Measurements from ENCODE around the gene TNFSF8.

Gene TNFSF8

DNA sequence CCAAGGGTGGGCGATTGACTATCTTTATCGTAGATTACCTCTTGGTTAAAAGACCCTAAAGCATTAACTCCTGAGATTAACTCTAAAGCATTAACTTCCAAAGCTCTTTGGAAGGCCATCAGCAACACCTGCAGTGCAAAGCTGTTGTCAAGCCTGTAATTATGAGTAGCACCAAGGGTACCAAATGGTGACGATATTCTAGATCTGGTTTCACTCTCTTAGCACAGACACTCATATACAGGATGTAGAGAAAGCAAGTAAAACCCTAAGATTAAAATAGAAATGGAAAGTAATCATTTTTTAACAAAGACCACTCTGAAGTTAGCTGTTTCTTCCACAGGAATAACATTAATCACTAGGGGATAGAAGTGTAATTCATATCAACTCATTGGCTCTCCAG, 29.9 kb upstream of the TNFSF8 start:
- no peak overlapping the region for H3K27ac ChIP-seq
- no peak for TF ChIP-seq CTCF (IDR thresholded peaks at IDR 0.05)
- TF ChIP-seq ZFX (IDR thresholded peaks at IDR 0.05; ENCODE audit: borderline replicate concordance) = no peak

- H3K27ac ChIP-seq = no peak overlapping the region
- TF ChIP-seq CTCF (IDR thresholded peaks at IDR 0.05) (no peak), ZFX (IDR thresholded peaks at IDR 0.05; ENCODE audit: borderline replicate concordance) (no peak)
Measured at GRCh38 chr9:114958844-114959235, 28.4 kb upstream of the TNFSF8 start.

DNA sequence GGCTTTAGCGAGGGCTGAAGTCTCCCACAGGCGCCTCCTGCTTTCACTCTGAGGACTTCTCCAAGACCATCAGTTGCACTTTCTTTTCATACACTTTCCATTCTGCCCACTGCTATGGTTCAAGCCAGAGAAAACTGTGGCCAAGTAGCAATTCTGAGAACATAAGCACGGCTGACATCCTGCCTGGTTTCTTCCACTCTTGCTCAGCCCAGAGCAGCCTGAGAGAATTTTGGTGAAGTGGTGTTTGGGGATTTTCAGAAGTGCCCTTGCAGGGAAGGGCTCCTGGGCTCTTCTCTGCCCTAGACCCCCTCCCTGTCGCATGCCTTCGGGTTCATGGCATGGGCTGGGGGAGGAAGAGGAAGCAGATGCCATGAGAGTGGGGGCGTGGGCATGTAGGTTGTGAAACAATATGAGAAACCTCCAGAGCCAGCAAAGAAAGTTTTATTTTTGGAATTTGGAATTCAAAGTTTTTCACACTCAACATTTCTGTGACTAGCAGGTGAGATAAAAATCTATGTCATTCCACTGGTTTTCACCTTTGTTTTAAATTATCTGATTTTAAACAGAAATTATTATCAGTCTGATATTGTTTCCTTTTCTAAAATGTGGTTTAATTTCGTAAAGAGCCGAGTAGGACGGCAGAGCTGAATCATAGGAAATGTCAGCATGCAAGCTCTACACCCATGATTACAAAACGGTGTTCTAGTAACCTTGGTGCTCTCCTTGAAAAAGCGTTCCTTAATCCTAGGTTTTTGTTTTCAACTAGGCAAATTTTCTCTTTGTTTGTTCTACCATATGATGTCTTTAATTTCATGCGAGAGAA, 27.8 kb upstream of the TNFSF8 start:
- TF ChIP-seq ZFX (IDR thresholded peaks at IDR 0.05; ENCODE audit: borderline replicate concordance) (no peak), CTCF (IDR thresholded peaks at IDR 0.05) (no peak)
- H3K27ac ChIP-seq = no peak overlapping the region

GRCh38 chr9:114957558-114957957, 27.2 kb upstream of the TNFSF8 start:
- no peak for TF ChIP-seq ZFX (IDR thresholded peaks at IDR 0.05; ENCODE audit: borderline replicate concordance)
- TF ChIP-seq CTCF (IDR thresholded peaks at IDR 0.05) = no peak
- H3K27ac ChIP-seq = no peak overlapping the region

- no peak for TF ChIP-seq CTCF (IDR thresholded peaks at IDR 0.05)
- no peak for TF ChIP-seq ZFX (IDR thresholded peaks at IDR 0.05; ENCODE audit: borderline replicate concordance)
- H3K27ac ChIP-seq = no peak overlapping the region
Measured at GRCh38 chr9:114954956-114955582, 24.7 kb upstream of the TNFSF8 start.

- H3K27ac ChIP-seq = no peak overlapping the region
- no peak for TF ChIP-seq CTCF (IDR thresholded peaks at IDR 0.05)
- TF ChIP-seq ZFX (IDR thresholded peaks at IDR 0.05; ENCODE audit: borderline replicate concordance) = no peak
Measured at GRCh38 chr9:114953959-114954358, 23.6 kb upstream of the TNFSF8 start.

DNA sequence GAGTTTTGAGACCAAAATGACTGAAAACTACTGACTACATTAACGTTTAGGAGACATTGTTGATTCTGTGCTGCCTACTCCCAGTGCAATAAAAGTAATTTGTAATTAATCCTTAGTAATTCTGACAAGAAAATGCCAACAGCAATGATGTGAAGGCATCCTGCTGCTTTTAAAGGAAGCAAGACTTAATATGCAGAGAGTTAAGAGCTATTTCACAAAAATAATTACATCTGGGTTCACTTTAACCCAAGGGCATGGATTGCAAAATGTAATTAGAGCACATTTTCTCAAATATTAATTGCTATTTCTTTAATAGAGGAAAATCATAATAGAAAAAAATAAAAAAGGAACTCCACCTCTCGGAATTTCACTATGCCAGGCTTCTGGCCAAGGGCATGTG, 22.7 kb upstream of the TNFSF8 start:
- no peak overlapping the region for H3K27ac ChIP-seq
- TF ChIP-seq CTCF (IDR thresholded peaks at IDR 0.05) = no peak
- no peak for TF ChIP-seq ZFX (IDR thresholded peaks at IDR 0.05; ENCODE audit: borderline replicate concordance)

All from 22Rv1 (cell line).